ENCODE results near the gene EME2.

The EME2 gene

GRCh38 chr16:1772362-1772907 is at the start of gene EME2:
TSS of gene EME2 (plus strand) at chr16:1772810. CDS start at chr16:1773228, 418 bp downstream.
- DNase-seq (ENCODE audit: low read depth) = no peak
- TF ChIP-seq CTCF (conservative IDR thresholded peaks at IDR 0.05; ENCODE audit: low read length) = no peak
- H3K4me3 ChIP-seq (ENCODE audit: low read length) = peak within 1 kb of the TSS; percentile 76

- no peak overlapping the region for H3K4me3 ChIP-seq (ENCODE audit: low read length)
- DNase-seq (ENCODE audit: low read depth) = peak; percentile 22
- peak; percentile 77 for TF ChIP-seq CTCF (conservative IDR thresholded peaks at IDR 0.05; ENCODE audit: low read length)
Measured at GRCh38 chr16:1723450-1724147, 49.0 kb upstream of the EME2 start.

- DNase-seq (ENCODE audit: low read depth) = no peak
- TF ChIP-seq CTCF (conservative IDR thresholded peaks at IDR 0.05; ENCODE audit: low read length) = no peak
- no peak overlapping the region for H3K4me3 ChIP-seq (ENCODE audit: low read length)
Measured at GRCh38 chr16:1724491-1724890, 48.1 kb upstream of the EME2 start.

- no peak for DNase-seq (ENCODE audit: low read depth)
- no peak overlapping the region for H3K4me3 ChIP-seq (ENCODE audit: low read length)
- TF ChIP-seq CTCF (conservative IDR thresholded peaks at IDR 0.05; ENCODE audit: low read length) = no peak
Measured at GRCh38 chr16:1726661-1727502, 45.7 kb upstream of the EME2 start.

GRCh38 chr16:1727651-1728624 is 44.7 kb upstream of the EME2 start:
- DNase-seq (ENCODE audit: low read depth) = no peak
- TF ChIP-seq CTCF (conservative IDR thresholded peaks at IDR 0.05; ENCODE audit: low read length) = no peak

GRCh38 chr16:1729026-1729425 is 43.6 kb upstream of the EME2 start:
- TF ChIP-seq CTCF (conservative IDR thresholded peaks at IDR 0.05; ENCODE audit: low read length) = no peak
- DNase-seq (ENCODE audit: low read depth) = no peak
- H3K4me3 ChIP-seq (ENCODE audit: low read length) = no peak overlapping the region

More at GRCh38 chr16:1727651-1728624, 44.7 kb upstream of the EME2 start:
- no peak overlapping the region for H3K4me3 ChIP-seq (ENCODE audit: low read length)
